Measurements from ENCODE around the gene EGLN3. TPM values are rescaled to one million over a fixed set of nuclear protein-coding genes. Genes with fewer than 3 reads are reported as not detected.

EGLN3 gene
- total and polyA plus RNA-seq, 2 of the 13 experiments (the other 11 are each of a cell fraction or from before 2014, with no cell fraction given), result 0.18 to 27.3 TPM

DNA sequence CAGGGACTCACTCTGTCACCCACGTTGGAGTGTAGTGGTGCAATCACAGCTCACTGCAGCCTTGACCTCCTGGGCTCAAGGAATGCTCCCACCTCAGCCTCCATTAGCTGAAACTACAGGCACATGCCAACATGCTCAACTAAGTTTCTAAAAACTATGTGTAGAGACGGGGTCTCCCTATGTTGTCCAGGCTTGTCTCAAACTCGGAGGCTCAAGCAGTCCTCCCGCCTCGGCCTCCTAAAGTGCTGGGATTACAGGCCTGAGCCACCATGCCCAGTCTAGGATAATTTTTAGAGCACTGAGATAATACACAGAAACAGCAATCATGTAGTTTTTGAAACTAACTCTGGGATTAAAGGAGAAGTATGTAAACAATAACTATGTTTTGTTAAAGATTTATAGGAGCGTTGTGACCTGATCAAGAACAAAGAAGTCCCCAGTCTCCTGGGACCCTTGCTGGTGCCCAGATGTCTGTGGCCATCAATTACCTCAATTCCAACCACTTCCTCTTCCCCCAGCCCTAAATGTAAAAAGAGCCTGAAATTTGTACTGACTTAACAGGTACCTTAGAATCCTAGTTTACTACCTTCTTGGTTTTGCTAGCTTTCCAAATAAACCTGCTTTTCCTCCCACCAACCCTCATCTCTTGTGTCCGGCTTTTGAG lies 28.9 kb upstream of the EGLN3 start (continued):
- TF ChIP-seq, protein P1, sequence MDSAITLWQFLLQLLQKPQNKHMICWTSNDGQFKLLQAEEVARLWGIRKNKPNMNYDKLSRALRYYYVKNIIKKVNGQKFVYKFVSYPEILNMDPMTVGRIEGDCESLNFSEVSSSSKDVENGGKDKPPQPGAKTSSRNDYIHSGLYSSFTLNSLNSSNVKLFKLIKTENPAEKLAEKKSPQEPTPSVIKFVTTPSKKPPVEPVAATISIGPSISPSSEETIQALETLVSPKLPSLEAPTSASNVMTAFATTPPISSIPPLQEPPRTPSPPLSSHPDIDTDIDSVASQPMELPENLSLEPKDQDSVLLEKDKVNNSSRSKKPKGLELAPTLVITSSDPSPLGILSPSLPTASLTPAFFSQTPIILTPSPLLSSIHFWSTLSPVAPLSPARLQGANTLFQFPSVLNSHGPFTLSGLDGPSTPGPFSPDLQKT (CRISPR knock-in tag; IDR thresholded peaks at IDR 0.05; ENCODE audit: borderline replicate concordance), result no peak
- TF ChIP-seq IRF2 (CRISPR knock-in tag; IDR thresholded peaks at IDR 0.05) (no peak), GABPB1 (CRISPR knock-in tag; IDR thresholded peaks at IDR 0.05) (0 out of 2 replicates have a peak, but pooled peaks have one; percentile 19), NFRKB (IDR thresholded peaks at IDR 0.05) (no peak), ZNF460 (CRISPR knock-in tag; IDR thresholded peaks at IDR 0.05; ENCODE audit: borderline replicate concordance) (no peak), ZNF781 (CRISPR knock-in tag; IDR thresholded peaks at IDR 0.05; ENCODE audit: borderline replicate concordance, not compliant biosample characterization) (no peak), ZSCAN20 (CRISPR knock-in tag; IDR thresholded peaks at IDR 0.05; ENCODE audit: borderline replicate concordance) (no peak), U2AF2 (IDR thresholded peaks at IDR 0.05; ENCODE audit: low read depth, low read length) (no peak), NFATC3 (CRISPR knock-in tag; IDR thresholded peaks at IDR 0.05) (no peak), NR2F6 (IDR thresholded peaks at IDR 0.05) (peak; percentile 50; the same call in 1 of the 2 replicates), NR2F6 (CRISPR knock-in tag; IDR thresholded peaks at IDR 0.05) (peak; percentile 80), SP5 (CRISPR knock-in tag; IDR thresholded peaks at IDR 0.05; ENCODE audit: borderline replicate concordance, low read depth) (no peak), HNRNPL (IDR thresholded peaks at IDR 0.05; ENCODE audit: low read depth, low read length) (no peak)
